DOHH2 (cell line): ENCODE measurements around the gene RUNX1.
"Not testable (repeated sequence)": the region's sequence is repeated elsewhere in the genome, so short reads cannot be mapped to it uniquely, and the experiment has no call there.

ENCODE experiments used
- H3F3A ChIP-seq: fragments of 200-600 bp; sonication (generic), shearing (Covaris generic); 2 replicates; pipeline ENCODE4 v1.6.0; 2016; ENCODE audit warnings: antibody characterized with exemption, mild to moderate bottlenecking; ENCODE audit not compliant: control insufficient read depth, insufficient read depth
- H3K27ac ChIP-seq: fragments of 200-600 bp; sonication (generic); 2 replicates; pipeline ENCODE4 v1.5.1; 2014; ENCODE audit warnings: low read depth, mild to moderate bottlenecking, low read length, moderate library complexity
- H3K27me3 ChIP-seq: fragments of 200-600 bp; sonication (generic); 2 replicates; pipeline ENCODE4 v1.6.1; 2014; ENCODE audit warnings: mild to moderate bottlenecking, low read length, mixed read lengths; ENCODE audit not compliant: control insufficient read depth
- H3K36me3 ChIP-seq: fragments of 200-600 bp; sonication (generic); 2 replicates; pipeline ENCODE4 v1.6.1; 2014; ENCODE audit warnings: mild to moderate bottlenecking, low read length, moderate library complexity, mixed read lengths; ENCODE audit not compliant: control insufficient read depth
- H3K4me1 ChIP-seq: fragments of 200-600 bp; sonication (generic); 2 replicates; pipeline ENCODE4 v1.6.1; 2014; ENCODE audit warnings: mild to moderate bottlenecking, low read length, mixed read lengths; ENCODE audit not compliant: control insufficient read depth
- H3K4me2 ChIP-seq: fragments of 200-600 bp; sonication (generic); 2 replicates; pipeline ENCODE4 v1.6.0; 2014; ENCODE audit warnings: mild to moderate bottlenecking, low read length, moderate library complexity
- H3K4me3 ChIP-seq: fragments of 200-600 bp; sonication (generic); 2 replicates; pipeline ENCODE4 v1.5.1; 2014; ENCODE audit warnings: mild to moderate bottlenecking, low read length, mixed read lengths
- H3K79me2 ChIP-seq: fragments of 200-600 bp; sonication (generic); 2 replicates; pipeline ENCODE4 v1.6.1; 2014; ENCODE audit warnings: mild to moderate bottlenecking, low read length, mixed read lengths; ENCODE audit not compliant: control insufficient read depth
- H3K9me2 ChIP-seq: fragments of 200-600 bp; sonication (generic); replicated peaks from 2 replicates; pipeline ENCODE4 v1.6.1; 2014; ENCODE audit warnings: mild to moderate bottlenecking, low read length, mixed read lengths; ENCODE audit not compliant: control insufficient read depth
- H3K9me3 ChIP-seq: fragments of 200-600 bp; sonication (generic); 2 replicates; pipeline ENCODE4 v1.6.1; 2014; ENCODE audit warnings: antibody characterized with exemption, low read length, mixed read lengths; ENCODE audit not compliant: control insufficient read depth, insufficient read depth
- H4K20me1 ChIP-seq: fragments of 200-600 bp; sonication (generic); 2 replicates; pipeline ENCODE4 v1.6.0; 2014; ENCODE audit warnings: low read depth, mild to moderate bottlenecking, antibody characterized with exemption, low read length, moderate library complexity; ENCODE audit not compliant: control insufficient read depth, insufficient read depth
- EZH2phosphoT487 ChIP-seq: fragments of 200-600 bp; sonication (generic); IDR thresholded peaks from 2 replicates; pipeline ENCODE4 v1.6.1; 2017; ENCODE audit warnings: borderline replicate concordance, mild to moderate bottlenecking, antibody characterized with exemption, low read length, moderate library complexity, mixed read lengths
- TF ChIP-seq, protein P1 (sequence below): fragments of 200-600 bp; sonication (generic); IDR thresholded peaks from one replicate; pipeline ENCODE4 v1.5.1; 2014; ENCODE audit warnings: antibody characterized with exemption, mild to moderate bottlenecking, low read depth, low read length; ENCODE audit not compliant: poor library complexity, severe bottlenecking

RUNX1 gene

DNA sequence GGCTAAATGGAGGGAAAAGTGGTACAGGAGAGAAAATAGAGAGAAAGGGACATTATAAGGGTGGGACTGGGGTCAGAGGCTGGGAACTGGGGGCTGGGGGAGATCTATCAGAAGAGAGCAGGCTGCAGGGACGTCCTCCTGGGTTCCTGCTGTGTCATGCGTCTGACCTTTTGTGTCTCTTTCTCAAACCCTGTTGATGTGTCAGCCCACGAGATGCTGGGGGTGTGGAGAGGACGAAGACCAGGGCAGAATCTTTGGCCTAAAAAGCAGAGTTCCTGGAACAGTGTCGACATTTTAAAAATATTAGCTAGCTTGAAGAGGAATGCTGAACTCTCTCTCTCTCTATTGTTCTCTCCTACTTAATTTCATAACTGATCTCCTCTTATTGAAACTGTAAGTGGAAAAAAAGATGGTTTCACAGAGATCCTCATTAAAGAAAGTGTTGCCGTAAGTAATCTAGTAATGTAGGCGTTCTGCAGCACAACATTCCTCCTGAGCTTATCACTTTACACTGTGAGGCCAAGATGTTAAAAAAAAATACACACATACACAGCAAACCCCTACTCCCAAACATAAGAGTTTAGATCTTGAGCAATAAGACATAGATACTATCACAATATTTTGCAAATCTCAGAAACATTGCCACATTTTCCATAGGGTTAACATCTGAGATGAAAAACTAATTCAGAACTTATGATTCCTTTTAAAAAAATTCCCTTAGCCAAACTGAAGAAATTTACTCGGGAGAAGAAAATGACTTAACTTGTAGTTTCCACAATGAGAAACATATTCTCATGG, 52.6 kb downstream of the RUNX1 start:
- H3K9me2 ChIP-seq: no peaks in the 10 kb centered on the region
- H3K27ac ChIP-seq: no peak overlapping the region
- TF ChIP-seq, protein P1, sequence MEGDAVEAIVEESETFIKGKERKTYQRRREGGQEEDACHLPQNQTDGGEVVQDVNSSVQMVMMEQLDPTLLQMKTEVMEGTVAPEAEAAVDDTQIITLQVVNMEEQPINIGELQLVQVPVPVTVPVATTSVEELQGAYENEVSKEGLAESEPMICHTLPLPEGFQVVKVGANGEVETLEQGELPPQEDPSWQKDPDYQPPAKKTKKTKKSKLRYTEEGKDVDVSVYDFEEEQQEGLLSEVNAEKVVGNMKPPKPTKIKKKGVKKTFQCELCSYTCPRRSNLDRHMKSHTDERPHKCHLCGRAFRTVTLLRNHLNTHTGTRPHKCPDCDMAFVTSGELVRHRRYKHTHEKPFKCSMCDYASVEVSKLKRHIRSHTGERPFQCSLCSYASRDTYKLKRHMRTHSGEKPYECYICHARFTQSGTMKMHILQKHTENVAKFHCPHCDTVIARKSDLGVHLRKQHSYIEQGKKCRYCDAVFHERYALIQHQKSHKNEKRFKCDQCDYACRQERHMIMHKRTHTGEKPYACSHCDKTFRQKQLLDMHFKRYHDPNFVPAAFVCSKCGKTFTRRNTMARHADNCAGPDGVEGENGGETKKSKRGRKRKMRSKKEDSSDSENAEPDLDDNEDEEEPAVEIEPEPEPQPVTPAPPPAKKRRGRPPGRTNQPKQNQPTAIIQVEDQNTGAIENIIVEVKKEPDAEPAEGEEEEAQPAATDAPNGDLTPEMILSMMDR: no peak
- no peak for TF ChIP-seq EZH2phosphoT487
- peaks cover 20% of the 10 kb centered on the region; the same call in 1 of the 2 replicates for H4K20me1 ChIP-seq
- no peaks in the 10 kb centered on the region for H3K27me3 ChIP-seq
- no peak overlapping the region for H3K4me3 ChIP-seq
- no peaks in the 10 kb centered on the region for H3K9me3 ChIP-seq
- H3K79me2 ChIP-seq: peaks cover 92% of the 10 kb centered on the region
- H3F3A ChIP-seq: no peaks in the 10 kb centered on the region
- H3K4me1 ChIP-seq: no peaks in the 10 kb centered on the region
- H3K36me3 ChIP-seq: peaks cover 25% of the 10 kb centered on the region
- no peak overlapping the region for H3K4me2 ChIP-seq

DNA sequence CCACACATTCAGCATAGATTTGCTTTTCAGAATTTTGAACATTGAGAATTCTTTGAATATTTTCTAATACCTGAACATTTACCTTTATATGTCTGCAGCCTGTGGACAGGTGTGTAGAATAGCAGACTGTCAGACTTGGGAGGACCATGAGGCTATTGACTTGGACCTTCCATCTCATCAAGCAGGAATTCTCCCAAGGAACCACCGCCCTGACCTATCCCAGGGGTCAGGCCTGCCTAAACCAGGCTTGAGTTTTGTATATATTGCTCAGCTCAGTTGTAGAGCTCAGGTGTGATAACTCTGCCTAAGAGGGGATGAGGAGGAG, 53.2 kb downstream of the RUNX1 start:
- Histone ChIP-seq H3F3A (no peaks in the 10 kb centered on the region), H3K4me1 (no peaks in the 10 kb centered on the region), H3K36me3 (peaks cover 27% of the 10 kb centered on the region), H4K20me1 (peaks cover 18% of the 10 kb centered on the region; the same call in 1 of the 2 replicates), H3K9me2 (no peaks in the 10 kb centered on the region), H3K4me3 (no peak overlapping the region), H3K79me2 (peaks cover 93% of the 10 kb centered on the region), H3K4me2 (no peak overlapping the region), H3K27ac (no peak overlapping the region), H3K9me3 (no peaks in the 10 kb centered on the region), H3K27me3 (no peaks in the 10 kb centered on the region)
- no peak for TF ChIP-seq EZH2phosphoT487
- TF ChIP-seq, protein P1: no peak

DNA sequence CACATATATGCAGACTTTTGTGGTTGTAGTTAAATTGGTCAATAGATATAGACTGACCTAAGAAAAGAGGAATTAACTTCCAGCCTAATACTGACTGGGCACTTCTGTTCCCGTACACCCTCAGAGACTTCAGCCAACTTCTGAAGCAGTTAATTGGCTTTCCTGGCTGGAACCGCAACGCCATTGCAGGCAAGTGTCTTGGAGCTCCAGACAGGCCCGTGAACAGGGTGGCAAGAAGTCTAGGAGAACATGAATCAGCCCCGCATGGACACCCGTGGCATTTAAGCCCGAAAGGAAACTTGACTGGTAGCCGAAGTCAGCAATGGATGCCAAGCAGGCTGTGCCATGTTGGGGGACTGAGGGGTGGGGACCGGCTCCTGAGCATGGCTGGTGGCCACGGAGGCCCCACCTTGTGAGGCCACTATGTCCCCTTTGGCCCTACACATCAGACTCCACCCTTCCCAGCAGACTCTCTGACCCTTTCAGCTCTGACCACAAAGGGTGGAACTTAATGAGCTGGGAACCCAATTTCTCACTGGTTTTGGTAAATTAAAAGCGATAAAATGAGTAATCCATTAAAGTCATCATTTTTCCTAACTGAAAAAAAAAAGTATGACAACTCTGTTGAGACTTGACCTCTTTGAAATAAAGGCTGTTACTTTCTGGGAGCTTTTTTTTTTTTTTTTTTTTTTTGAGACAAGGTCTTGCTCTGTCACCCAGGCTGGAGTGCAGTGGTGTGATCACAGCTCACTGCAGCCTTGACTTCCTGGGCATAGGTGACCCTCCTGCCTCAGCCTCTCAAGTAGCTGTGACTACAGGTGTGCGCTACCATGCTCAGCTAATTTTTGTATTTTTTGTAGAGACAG, 54.1 kb downstream of the RUNX1 start:
- Histone ChIP-seq H3K27me3 (no peaks in the 10 kb centered on the region), H3F3A (no peaks in the 10 kb centered on the region), H3K4me2 (no peak overlapping the region), H3K79me2 (peaks cover 94% of the 10 kb centered on the region), H3K4me1 (no peaks in the 10 kb centered on the region), H3K4me3 (no peak overlapping the region), H3K9me3 (no peaks in the 10 kb centered on the region), H4K20me1 (peaks cover 23% of the 10 kb centered on the region), H3K9me2 (no peaks in the 10 kb centered on the region), H3K36me3 (peaks cover 30% of the 10 kb centered on the region), H3K27ac (no peak overlapping the region)
- no peak for TF ChIP-seq EZH2phosphoT487
- TF ChIP-seq, protein P1: no peak

DNA sequence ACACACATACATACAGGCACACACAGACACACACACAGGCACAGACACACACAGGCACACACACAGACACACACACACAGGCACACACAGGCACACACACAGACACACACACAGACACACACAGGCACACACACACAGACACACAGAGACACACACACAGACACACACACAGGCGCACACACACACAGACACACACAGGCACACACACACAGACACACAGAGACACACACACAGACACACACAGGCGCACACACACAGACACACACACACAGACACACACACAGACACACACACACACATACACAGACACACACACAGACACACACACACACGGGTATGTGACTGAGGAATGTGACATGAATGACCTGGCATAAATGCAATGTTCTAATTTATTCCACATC, 55.6 kb downstream of the RUNX1 start:
- not testable (repeated sequence) for H3K27ac ChIP-seq, H3F3A ChIP-seq, H3K4me1 ChIP-seq, H3K9me3 ChIP-seq, H3K9me2 ChIP-seq, H3K4me3 ChIP-seq, H3K4me2 ChIP-seq, H3K27me3 ChIP-seq
- peaks cover 24% of the 10 kb centered on the region for H4K20me1 ChIP-seq
- peaks cover 27% of the 10 kb centered on the region for H3K36me3 ChIP-seq
- H3K79me2 ChIP-seq: peaks cover 91% of the 10 kb centered on the region
